HG03439 (cell line): ENCODE results near the gene SLC35E2B.

Experiments
- ATAC-seq: cut with Tn5 transposase; IDR thresholded peaks from one replicate; pipeline ENCODE4 v1.9.1; 2021; ENCODE audit warnings: mild to moderate bottlenecking, moderate library complexity; ENCODE audit not compliant: unreplicated experiment

The SLC35E2B gene

GRCh38 chr1:1626207-1627141 lies 66.1 kb downstream of the SLC35E2B start:
- ATAC-seq, result no peak

GRCh38 chr1:1625824-1626206 lies 66.8 kb downstream of the SLC35E2B start:
- ATAC-seq, result no peak

- ATAC-seq, result no peak
Observed at GRCh38 chr1:1625404-1625775, 67.2 kb downstream of the SLC35E2B start.

- no peak for ATAC-seq
Observed at GRCh38 chr1:1624443-1625403, 67.9 kb downstream of the SLC35E2B start.

GRCh38 chr1:1623631-1624442 lies 68.8 kb downstream of the SLC35E2B start:
- ATAC-seq, result no peak

- no peak for ATAC-seq
Observed at GRCh38 chr1:1623181-1623630, 69.4 kb downstream of the SLC35E2B start.

- ATAC-seq, result no peak
Observed at GRCh38 chr1:1622788-1623094, 69.9 kb downstream of the SLC35E2B start.

GRCh38 chr1:1622010-1622787 lies 70.4 kb downstream of the SLC35E2B start:
- no peak for ATAC-seq

GRCh38 chr1:1621173-1622009 lies 71.2 kb downstream of the SLC35E2B start:
- ATAC-seq, result no peak

- ATAC-seq, result no peak
Observed at GRCh38 chr1:1620433-1621139, 72.0 kb downstream of the SLC35E2B start.

GRCh38 chr1:1619917-1620361 lies 72.7 kb downstream of the SLC35E2B start:
- no peak for ATAC-seq

- no peak for ATAC-seq
Observed at GRCh38 chr1:1618396-1619068, 74.1 kb downstream of the SLC35E2B start.

GRCh38 chr1:1617925-1618324 lies 74.7 kb downstream of the SLC35E2B start:
- no peak for ATAC-seq

- no peak for ATAC-seq
Observed at GRCh38 chr1:1617516-1617915, 75.1 kb downstream of the SLC35E2B start.

GRCh38 chr1:1616838-1617237 lies 75.8 kb downstream of the SLC35E2B start:
- no peak for ATAC-seq

- ATAC-seq, result peak; percentile 16
Observed at GRCh38 chr1:1616045-1616790, 76.4 kb downstream of the SLC35E2B start.
